Activated T-cell treated with anti-CD3 and anti-CD28 coated beads, Interleukin-2, amount 50 U/mL, for 24 hours (primary cell): ENCODE measurements around the gene DAD1.
A peak's percentile ranks its signal among the peaks of the same experiment; 100 is the strongest.

Source experiments
- DNase-seq: peaks from one replicate; pipeline ENCODE4 v3.0.0-alpha.2; 2020
- H3K27ac Mint-ChIP-seq: 2 replicates; pipeline ENCODE4 v1.8.0; 2020; ENCODE audit warnings: mild to moderate bottlenecking, mixed read lengths
- H3K27me3 Mint-ChIP-seq: 2 replicates; pipeline ENCODE4 v1.8.0; 2020; ENCODE audit warnings: mixed read lengths
- H3K36me3 Mint-ChIP-seq: 2 replicates; pipeline ENCODE4 v1.8.0; 2020; ENCODE audit warnings: low read depth, mixed read lengths
- H3K4me1 Mint-ChIP-seq: 2 replicates; pipeline ENCODE4 v1.8.0; 2020; ENCODE audit warnings: low read depth, mixed read lengths
- H3K4me3 Mint-ChIP-seq: 2 replicates; pipeline ENCODE4 v1.8.0; 2020; ENCODE audit warnings: mild to moderate bottlenecking, moderate library complexity, mixed read lengths
- H3K9me3 Mint-ChIP-seq: 2 replicates; pipeline ENCODE4 v1.8.0; 2020; ENCODE audit warnings: mixed read lengths

The DAD1 gene

DNA sequence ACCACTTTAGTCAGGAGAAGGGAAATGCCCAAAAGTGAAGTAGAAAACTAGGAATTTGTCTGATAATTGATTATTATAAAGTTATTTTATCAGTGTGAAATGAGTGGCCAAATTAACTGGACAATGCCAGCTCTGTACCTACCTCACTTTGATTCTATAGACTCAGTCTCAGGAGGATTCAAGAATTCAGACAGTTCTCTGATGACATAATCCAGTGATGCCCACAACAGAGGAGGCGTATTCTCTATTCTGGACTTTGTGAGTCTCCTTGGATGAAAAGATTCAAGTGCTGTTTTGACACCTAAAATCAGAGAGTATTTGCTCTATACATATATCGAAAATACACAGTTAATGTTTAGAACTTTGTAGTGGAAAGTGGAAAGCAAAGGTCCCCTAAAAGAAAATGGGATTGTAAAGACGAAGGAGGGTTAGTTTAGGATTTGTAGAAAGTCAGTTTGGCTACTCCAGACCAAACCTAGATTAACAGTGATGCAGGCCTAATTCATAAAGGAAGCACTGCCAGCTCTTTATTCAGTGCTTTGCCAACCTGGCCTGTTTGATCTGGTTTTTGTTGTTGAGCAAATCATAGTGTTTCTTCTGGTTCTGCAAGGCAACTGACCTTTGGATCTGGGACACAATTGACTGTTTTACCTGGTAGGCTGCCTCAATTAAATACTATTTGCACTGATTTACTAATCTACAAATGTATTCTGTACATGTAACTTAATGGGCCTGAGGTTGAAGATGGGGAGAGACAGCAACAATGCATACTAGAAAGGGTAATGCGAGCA is 67.4 kb downstream of the DAD1 start:
- DNase-seq: no peak
- Mint-ChIP-seq H3K36me3 (peaks cover 99% of the 10 kb centered on the region), H3K4me3 (peak overlapping the region; percentile 86), H3K27ac (peak overlapping the region; percentile 99), H3K4me1 (peaks cover 95% of the 10 kb centered on the region), H3K9me3 (no peaks in the 10 kb centered on the region), H3K27me3 (no peaks in the 10 kb centered on the region)

DNA sequence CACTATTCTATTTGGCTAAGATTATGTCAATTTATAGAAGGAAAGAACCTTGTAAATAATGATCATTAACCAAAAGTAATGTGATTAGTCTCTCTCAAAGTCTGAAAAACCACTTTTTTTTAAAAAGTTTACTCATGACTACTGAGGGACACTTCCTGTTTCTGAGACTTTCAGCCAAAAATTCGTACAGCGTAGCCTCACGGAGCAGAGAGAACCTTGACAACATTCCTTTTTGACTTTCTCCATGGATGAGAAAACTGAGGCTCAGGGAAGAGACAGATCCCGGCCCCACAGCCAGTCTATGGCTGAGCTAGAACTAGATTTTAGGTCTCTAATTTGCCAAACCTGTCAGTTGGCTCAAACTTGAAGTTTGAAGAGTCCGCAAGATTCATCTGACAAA is 68.2 kb downstream of the DAD1 start:
- Mint-ChIP-seq H3K4me3 (peak overlapping the region; percentile 86), H3K27me3 (no peaks in the 10 kb centered on the region), H3K27ac (peak overlapping the region; percentile 99), H3K36me3 (peaks cover 99% of the 10 kb centered on the region), H3K4me1 (peaks cover 95% of the 10 kb centered on the region), H3K9me3 (no peaks in the 10 kb centered on the region)
- no peak for DNase-seq

- Mint-ChIP-seq H3K9me3 (no peaks in the 10 kb centered on the region), H3K4me1 (peaks cover 95% of the 10 kb centered on the region), H3K36me3 (peaks cover 99% of the 10 kb centered on the region), H3K27ac (peak overlapping the region; percentile 99), H3K4me3 (peak overlapping the region; percentile 86), H3K27me3 (no peaks in the 10 kb centered on the region)
- no peak for DNase-seq
These were observed 68.9 kb downstream of the DAD1 start for GRCh38 chr14:22519877-22520685.

- no peaks in the 10 kb centered on the region for H3K27me3 Mint-ChIP-seq
- H3K9me3 Mint-ChIP-seq: no peaks in the 10 kb centered on the region
- peaks cover 98% of the 10 kb centered on the region for H3K36me3 Mint-ChIP-seq
- peak overlapping the region; percentile 86 for H3K4me3 Mint-ChIP-seq
- H3K27ac Mint-ChIP-seq: peak overlapping the region; percentile 99
- no peak for DNase-seq
- peaks cover 91% of the 10 kb centered on the region for H3K4me1 Mint-ChIP-seq
These were observed 71.0 kb downstream of the DAD1 start for GRCh38 chr14:22518073-22518472.

- peaks cover 89% of the 10 kb centered on the region for H3K4me1 Mint-ChIP-seq
- H3K9me3 Mint-ChIP-seq: no peaks in the 10 kb centered on the region
- no peak for DNase-seq
- H3K36me3 Mint-ChIP-seq: peaks cover 98% of the 10 kb centered on the region
- H3K4me3 Mint-ChIP-seq: peak overlapping the region; percentile 86
- H3K27me3 Mint-ChIP-seq: no peaks in the 10 kb centered on the region
- peak overlapping the region; percentile 99 for H3K27ac Mint-ChIP-seq
These were observed 71.8 kb downstream of the DAD1 start for GRCh38 chr14:22517117-22517720.

DNA sequence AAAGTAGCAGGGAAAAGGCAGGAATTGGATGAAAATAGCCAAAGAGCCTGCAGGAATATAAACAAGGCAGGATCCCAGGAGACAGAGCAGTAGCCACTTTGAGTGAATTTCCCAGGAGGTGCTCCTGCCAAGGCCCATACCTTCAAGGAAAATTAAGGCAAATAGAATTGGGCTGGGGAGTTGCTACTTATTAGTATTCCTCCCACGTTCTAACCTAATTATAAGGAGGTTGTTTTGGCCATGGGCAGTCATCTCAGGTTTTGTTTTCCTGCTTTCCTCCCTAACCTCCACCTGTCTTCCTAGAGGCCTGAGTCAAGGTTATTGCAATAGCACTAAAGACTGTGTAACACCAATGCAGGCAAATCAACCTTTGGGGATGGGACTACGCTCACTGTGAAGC is 73.1 kb downstream of the DAD1 start:
- peaks cover 98% of the 10 kb centered on the region for H3K36me3 Mint-ChIP-seq
- DNase-seq: no peak
- H3K4me1 Mint-ChIP-seq: peaks cover 87% of the 10 kb centered on the region
- H3K9me3 Mint-ChIP-seq: no peaks in the 10 kb centered on the region
- no peaks in the 10 kb centered on the region for H3K27me3 Mint-ChIP-seq
- peak overlapping the region; percentile 86 for H3K4me3 Mint-ChIP-seq
- peak overlapping the region; percentile 99 for H3K27ac Mint-ChIP-seq
